GM12878 (cell line): ENCODE measurements around the gene CREB5. TPM values are rescaled to one million over a fixed set of nuclear protein-coding genes. Genes with fewer than 3 reads are reported as not detected.

Experiments
- ATAC-seq: fragments of 200-7000 bp; cut with Tn5 transposase; 3 replicates; pipeline ENCODE4 v1.9.1; 2020; ENCODE audit warnings: mild to moderate bottlenecking, moderate library complexity
- BruUV-seq: library from RNA; stranded (reverse); fragments of 400-500 nt; replicated peaks from 2 replicates; lab custom pipeline; 2021; lab: Mats Ljungman, UMichigan
- CTCF ChIA-PET: fragments of 300-600 bp; sonication (Branson Sonifier 250); formaldehyde crosslinking; extraction: SDS; loops from one replicate; lab custom pipeline; 2021; ENCODE audit warnings: inconsistent platforms; lab: Yijun Ruan, JAX
- POLR2A ChIA-PET: fragments of 350-600 bp; formaldehyde crosslinking; extraction: SDS; loops from one replicate; lab custom pipeline; 2021; ENCODE audit warnings: inconsistent platforms; lab: Charles Lee
- RAD21 ChIA-PET: fragments of 300-600 bp; sonication (Branson Sonifier 250); formaldehyde crosslinking; loops from one replicate; lab custom pipeline; 2023; ENCODE audit warnings: antibody characterized with exemption; ENCODE audit not compliant: unreplicated experiment; lab: Charles Lee
- SMC1A ChIA-PET: fragments of 300-600 bp; sonication (Branson Sonifier 250); formaldehyde crosslinking; loops from one replicate; lab custom pipeline; 2023; ENCODE audit not compliant: unreplicated experiment, uncharacterized antibody; lab: Charles Lee
- DNase-seq: peaks from one replicate; pipeline ENCODE4 v3.0.0-alpha.2; 2011; ENCODE audit warnings: low read depth, low spot score
- FAIRE-seq: peaks from 3 replicates; lab custom pipeline; 2011; peaks lifted over from hg19 to GRCh38; lab: Jason Lieb, UNC
- H2AFZ ChIP-seq: 2 replicates; pipeline ENCODE4 v1.6.0; 2011; ENCODE audit warnings: low read depth, low read length, control low read depth; ENCODE audit not compliant: control insufficient read depth
- H3K27ac ChIP-seq: 2 replicates; pipeline ENCODE4 v1.5.1; 2011; ENCODE audit warnings: control low read depth; ENCODE audit not compliant: control insufficient read depth, insufficient read depth
- H3K27me3 ChIP-seq, 2 experiments: replicated peaks in 1 of 2; 2 replicates each; pipeline versions ENCODE4 v1.6.0 to v1.6.1; 2011; ENCODE audit warnings: low read length in 1 of 2; ENCODE audit not compliant: control insufficient read depth in 2 of 2, insufficient read depth in 2 of 2
- H3K36me3 ChIP-seq, 2 experiments: 2 replicates each; pipeline ENCODE4 v1.5.1; 2011; ENCODE audit warnings: low read length in 1 of 2; ENCODE audit not compliant: control insufficient read depth in 2 of 2, insufficient read depth in 2 of 2
- H3K4me1 ChIP-seq: 2 replicates; pipeline ENCODE4 v1.6.1; 2011; ENCODE audit warnings: mild to moderate bottlenecking, low read length, moderate library complexity, mixed read lengths; ENCODE audit not compliant: control insufficient read depth, insufficient read depth
- H3K4me2 ChIP-seq: 2 replicates; pipeline ENCODE4 v1.6.0; 2011; ENCODE audit warnings: control low read depth; ENCODE audit not compliant: control insufficient read depth, insufficient read depth
- H3K4me3 ChIP-seq: fragments of 200-600 bp; sonication (generic); 2 replicates; pipeline ENCODE4 v1.5.1; 2016
- H3K79me2 ChIP-seq: 2 replicates; pipeline ENCODE4 v1.6.0; 2011; ENCODE audit warnings: low read length; ENCODE audit not compliant: control insufficient read depth, insufficient read depth
- H3K9ac ChIP-seq: 2 replicates; pipeline ENCODE4 v1.8.0; 2011; ENCODE audit warnings: low read length, control low read depth, mixed read lengths; ENCODE audit not compliant: control insufficient read depth, insufficient read depth
- H3K9me3 ChIP-seq: replicated peaks from 3 replicates; pipeline ENCODE4 v1.5.1; 2011; ENCODE audit warnings: mild to moderate bottlenecking, low read length; ENCODE audit not compliant: control insufficient read depth, insufficient read depth
- H4K20me1 ChIP-seq: 2 replicates; pipeline ENCODE4 v1.6.0; 2011; ENCODE audit not compliant: control insufficient read depth, insufficient read depth
- ATF2 ChIP-seq: IDR thresholded peaks from 2 replicates; pipeline ENCODE4 v1.6.1; 2012; ENCODE audit warnings: low read length, inconsistent platforms
- BHLHE40 ChIP-seq, 2 experiments: fragments of 450-650 bp in 1 of 2; IDR thresholded peaks; 2 replicates each; pipeline ENCODE4 v1.6.1; 2011 to 2017; ENCODE audit warnings: low read depth in 2 of 2, borderline replicate concordance in 1 of 2, improper control_type of control experiment in 1 of 2, low read length in 1 of 2, mild to moderate bottlenecking in 1 of 2
- BMI1 ChIP-seq: fragments of 450-650 bp; IDR thresholded peaks from 2 replicates; pipeline ENCODE4 v1.6.1; 2016; ENCODE audit warnings: mild to moderate bottlenecking, moderate library complexity, borderline replicate concordance
- BRCA1 ChIP-seq: IDR thresholded peaks from 2 replicates; pipeline ENCODE4 v1.6.1; 2011; ENCODE audit warnings: low read depth, low read length, improper control_type of control experiment
- CHD4 ChIP-seq: fragments of 200-600 bp; sonication (generic); IDR thresholded peaks from 2 replicates; pipeline ENCODE4 v1.6.1; 2016; ENCODE audit warnings: mild to moderate bottlenecking
- IKZF1 ChIP-seq: fragments of 450-650 bp; conservative IDR thresholded peaks from 2 replicates; pipeline ENCODE4 v1.6.1; 2017; ENCODE audit warnings: antibody characterized with exemption, mild to moderate bottlenecking
- IKZF2 ChIP-seq, 2 experiments: fragments of 450-650 bp; IDR thresholded peaks; 2 replicates each; pipeline ENCODE4 v1.6.1; 2017; ENCODE audit warnings: mild to moderate bottlenecking in 2 of 2, moderate library complexity in 2 of 2
- NR2F1 ChIP-seq: fragments of 450-650 bp; conservative IDR thresholded peaks from 2 replicates; pipeline ENCODE4 v1.6.1; 2017; ENCODE audit warnings: mild to moderate bottlenecking
- PKNOX1 ChIP-seq: fragments of 450-650 bp; IDR thresholded peaks from 2 replicates; pipeline ENCODE4 v1.6.1; 2016; ENCODE audit warnings: mild to moderate bottlenecking
- PML ChIP-seq: IDR thresholded peaks from 2 replicates; pipeline ENCODE4 v1.6.1; 2012; ENCODE audit warnings: low read length, inconsistent platforms
- RAD51 ChIP-seq: fragments of 450-650 bp; IDR thresholded peaks from 2 replicates; pipeline ENCODE4 v1.6.1; 2016; ENCODE audit warnings: moderate library complexity, mild to moderate bottlenecking, inconsistent platforms
- RB1 ChIP-seq: fragments of 450-650 bp; formaldehyde crosslinking; IDR thresholded peaks from 2 replicates; pipeline ENCODE4 v1.6.1; 2017; ENCODE audit warnings: mild to moderate bottlenecking, borderline replicate concordance
- RUNX3 ChIP-seq: IDR thresholded peaks from 2 replicates; pipeline ENCODE4 v1.6.1; 2012; ENCODE audit warnings: low read length, inconsistent platforms
- SKIL ChIP-seq: fragments of 450-650 bp; IDR thresholded peaks from 2 replicates; pipeline ENCODE4 v1.6.1; 2017; ENCODE audit warnings: mild to moderate bottlenecking, low read depth, inconsistent platforms; ENCODE audit not compliant: poor library complexity, severe bottlenecking
- SPI1 ChIP-seq: IDR thresholded peaks from 2 replicates; pipeline ENCODE4 v1.6.1; 2011; ENCODE audit warnings: low read depth, mild to moderate bottlenecking, low read length, moderate library complexity, borderline replicate concordance; ENCODE audit not compliant: insufficient read depth
- SRF ChIP-seq, 2 experiments: IDR thresholded peaks; 2 replicates each; pipeline ENCODE4 v1.6.1; 2011; ENCODE audit warnings: low read depth in 2 of 2, low read length in 2 of 2, mild to moderate bottlenecking in 1 of 2, moderate library complexity in 1 of 2
- TCF12 ChIP-seq: IDR thresholded peaks from 2 replicates; pipeline ENCODE4 v1.6.1; 2011; ENCODE audit warnings: low read depth, mild to moderate bottlenecking, low read length
- ZNF622 ChIP-seq: fragments of 450-650 bp; IDR thresholded peaks from 2 replicates; pipeline ENCODE4 v1.6.1; 2017; ENCODE audit warnings: mild to moderate bottlenecking, inconsistent platforms
- ZZZ3 ChIP-seq: IDR thresholded peaks from 2 replicates; pipeline ENCODE4 v1.6.1; 2011; ENCODE audit warnings: low read depth; ENCODE audit not compliant: control insufficient read depth, insufficient read length
- WGBS: methylation state at CpG from one replicate; pipeline ENCODE4 v1.1.6; 2016; ENCODE audit warnings: low lambda C conversion rate; ENCODE audit not compliant: insufficient replicate concordance, insufficient coverage; ENCODE audit errors: missing lambda C conversion rate; 5-methylcytosine and 5-hydroxymethylcytosine counted together
- in situ Hi-C: fragments of 300-500 bp; cut with MboI; formaldehyde crosslinking; loops from 9 replicates; pipeline ENCODE4 v1.14.3; 2018; ENCODE audit warnings: mixed read lengths
- intact Hi-C: fragments of 100-400 bp; cut with micrococcal nuclease; formaldehyde crosslinking; loops from one replicate; pipeline ENCODE4 v1.14.2; 2022; ENCODE audit not compliant: unreplicated experiment
- polyA plus RNA-seq, 11 experiments: library from polyadenylated mRNA; depleted of rRNA in 4 of 11; unstranded in 6 of 11; stranded (reverse) in 5 of 11; fragments of >200 nt; fragmentation: Nextera tagmentation in 4 of 11; fragmentation: Illumina TruSeq in 1 of 11; extraction: Ambion mirVana in 4 of 11; extraction: Trizol in 1 of 11; gene quantifications; 1 replicate in 1 of 11; 2 replicates in 10 of 11; pipeline versions ENCODE4 v1.2.1 to v1.2.3, GENCODE V29; 2011 to 2016; ENCODE audit warnings: inconsistent platforms in 2 of 11, missing spikeins in 2 of 11, low read depth in 1 of 11
- total RNA-seq, 4 experiments: library from RNA; depleted of rRNA in 3 of 4; stranded (reverse); fragments of >200 nt in 3 of 4; fragmentation: Illumina TruSeq in 1 of 4; extraction: Trizol in 1 of 4; gene quantifications; 2 replicates each; pipeline versions ENCODE4 v1.2.1 to v1.2.3, GENCODE V29; 2013 to 2021

Gene CREB5
- total and polyA plus RNA-seq, 10 of the 15 experiments (the other 5 are each of a cell fraction or from before 2014, with no cell fraction given) = 12.9 to 74.1 (median 53.0) TPM

GRCh38 chr7:28790467-28790866 lies 378.1 kb downstream of the CREB5 start (continued):
- TF ChIP-seq ATF2 (no peak), ZNF622 (no peak), CHD4 (no peak), SRF (IDR thresholded peaks at IDR 0.05; ENCODE audit: low read depth in 2 of 2, low read length in 2 of 2) (no peak), BRCA1 (no peak), PKNOX1 (no peak)

- Histone ChIP-seq H3K36me3 (no peaks in the 10 kb centered on the region; a peak in 2 of 4 replicates), H2AFZ (no peak overlapping the region), H3K9ac (no peak overlapping the region), H3K4me3 (no peak overlapping the region), H3K4me1 (no peaks in the 10 kb centered on the region), H3K27me3 (no peaks in the 10 kb centered on the region), H3K79me2 (no peaks in the 10 kb centered on the region)
- FAIRE-seq = peak; percentile 7
- WGBS = 39% methylated on average over 2 of the region's 2 CpGs
- no peak for DNase-seq
- ChIA-PET RAD21 (no interaction called here), SMC1A (no interaction called here), CTCF (interaction anchor here (2.7 kb wide), 1 partner anchor 10 kb away, joined by 9 read pairs; no protein-coding TSS in a partner anchor)
- no TSS peak for BruUV-seq
- TF ChIP-seq BHLHE40 (IDR thresholded peaks at IDR 0.05; ENCODE audit: borderline replicate concordance in 1 of 2, low read depth in 2 of 2, low read length in 1 of 2) = peak in 1 of 2 experiments; percentile 20; a peak in 1 of 4 replicates
- TF ChIP-seq IKZF1 = 0 out of 2 replicates have a peak, but pooled peaks have one; percentile 17
- TF ChIP-seq BMI1 = no peak
- peak; percentile 45 for TF ChIP-seq RUNX3
- 0 out of 2 replicates have a peak, but pooled peaks have one; percentile 33 for TF ChIP-seq TCF12
- no peak for TF ChIP-seq SKIL
- TF ChIP-seq ZZZ3 = no peak
- TF ChIP-seq PML = no peak
- peak; percentile 76 for TF ChIP-seq SPI1
- peak; percentile 22; the same call in 1 of the 2 replicates for TF ChIP-seq RAD51
- 0 out of 4 replicates have a peak, but pooled peaks of 1 of the 2 experiments have one; percentile 24 for TF ChIP-seq IKZF2 (IDR thresholded peaks at IDR 0.05)
- TF ChIP-seq NR2F1 = no peak
- TF ChIP-seq RB1 = no peak
- TF ChIP-seq, all 136 proteins: peak for 7
- H4K20me1 ChIP-seq = no peaks in the 10 kb centered on the region
- peak; percentile 77 for ATAC-seq
- H3K9me3 ChIP-seq = no peaks in the 10 kb centered on the region
- POLR2A ChIA-PET = no interaction called here
- intact Hi-C loops = no loop called here
- 0 out of 2 replicates have a peak overlapping the region, but pooled peaks have one; percentile 2 for H3K4me2 ChIP-seq
- no peak overlapping the region for H3K27ac ChIP-seq
- in situ Hi-C loops = no loop called here
Observed at GRCh38 chr7:28792858-28793257, 380.5 kb downstream of the CREB5 start.
